GM18508 (cell line): ENCODE results near the gene KLHL22.
"Not testable (repeated sequence)": the region's sequence is repeated elsewhere in the genome, so short reads cannot be mapped to it uniquely, and the experiment has no call there.

ENCODE experiments used
- ATAC-seq: cut with Tn5 transposase; IDR thresholded peaks from one replicate; pipeline ENCODE4 v1.9.1; 2021; ENCODE audit warnings: moderate number of reproducible peaks; ENCODE audit not compliant: insufficient read depth, unreplicated experiment

Gene KLHL22

GRCh38 chr22:20471126-20471833, 24.3 kb downstream of the KLHL22 start:
- no peak for ATAC-seq

GRCh38 chr22:20470525-20470924, 25.1 kb downstream of the KLHL22 start:
- ATAC-seq: not testable (repeated sequence)

DNA sequence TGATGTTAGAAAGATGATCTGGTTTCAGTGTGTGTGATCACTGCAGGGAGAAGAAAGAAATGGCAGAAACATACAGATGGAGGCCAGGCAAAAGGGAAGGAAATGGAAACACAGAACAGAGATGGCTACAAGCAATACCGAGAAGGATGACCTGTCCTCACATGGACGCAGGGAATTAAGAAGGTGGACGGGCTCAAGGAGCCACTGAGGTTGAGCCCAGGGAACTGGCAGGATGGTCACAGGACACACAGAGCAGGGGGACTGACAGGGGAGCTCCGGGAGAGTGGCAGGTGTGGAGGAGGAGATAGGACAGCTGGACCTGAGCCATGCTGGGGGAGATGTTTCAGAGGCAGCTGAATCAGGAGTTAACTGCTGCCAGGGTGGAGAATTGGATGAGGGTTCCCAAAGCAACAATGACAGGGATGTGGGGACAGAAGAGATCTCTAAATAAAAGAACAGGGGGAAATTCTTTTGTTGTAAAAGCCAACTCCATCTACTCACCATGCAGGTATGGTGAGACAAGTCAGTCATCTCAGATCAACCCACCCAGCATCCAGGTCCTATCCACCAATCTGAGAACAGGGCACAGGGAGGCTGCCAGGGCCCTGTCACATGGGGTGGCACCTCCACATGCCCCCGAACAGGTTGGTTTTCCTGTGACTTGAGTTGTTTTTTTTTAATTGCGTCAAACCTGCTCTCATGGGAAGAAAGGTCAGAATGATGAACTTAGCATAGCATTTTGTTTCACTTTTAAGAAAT, 26.3 kb downstream of the KLHL22 start:
- no peak for ATAC-seq

DNA sequence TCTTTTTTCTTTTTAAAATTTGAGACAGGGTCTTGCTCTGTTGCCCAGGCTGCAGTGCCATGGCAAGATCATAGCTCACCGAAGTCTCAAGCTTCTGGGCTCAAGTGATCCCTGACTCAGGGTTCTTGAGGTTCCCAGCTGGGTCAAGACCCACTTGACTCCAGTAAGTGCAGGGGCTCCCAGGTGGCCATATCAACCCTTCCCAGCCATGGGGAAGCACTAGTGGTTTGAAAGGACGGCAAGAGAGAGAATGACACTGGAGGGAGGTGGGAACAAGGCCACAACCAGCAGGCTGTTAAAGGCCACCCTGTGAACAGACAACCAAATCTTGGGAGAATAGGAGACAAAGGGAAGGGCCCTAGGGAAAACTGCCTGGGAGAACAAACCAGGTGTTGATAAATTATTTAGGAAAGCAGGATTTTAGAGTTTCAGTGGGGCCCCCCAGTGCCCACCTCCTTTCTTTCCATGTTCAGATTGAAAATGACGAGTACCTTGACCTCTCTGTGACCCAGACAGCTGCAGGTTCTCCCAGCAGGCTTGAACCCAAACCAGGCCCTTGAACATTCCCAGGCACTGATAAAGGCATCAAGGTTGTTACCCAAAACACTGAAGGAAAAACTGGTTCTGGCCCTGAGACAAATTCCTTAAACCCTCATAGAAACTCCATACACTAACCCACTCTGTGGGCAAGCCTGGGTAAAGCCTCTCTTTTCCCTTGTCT, 28.8 kb downstream of the KLHL22 start:
- no peak for ATAC-seq

DNA sequence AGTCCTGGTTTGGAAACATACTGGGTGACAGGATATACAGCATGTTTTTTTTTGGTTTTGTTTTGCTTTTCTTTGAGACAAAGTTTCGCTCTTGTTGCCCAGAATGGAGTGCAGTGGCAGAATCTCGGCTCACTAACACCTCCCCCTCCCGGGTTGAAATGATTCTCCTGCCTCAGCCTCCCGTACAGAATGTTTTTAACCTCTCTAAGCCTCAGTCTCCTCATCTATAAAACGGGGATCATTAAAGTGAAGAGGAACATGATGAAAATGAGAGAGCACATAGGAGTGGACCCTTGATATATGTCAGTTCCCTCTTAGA, 29.9 kb downstream of the KLHL22 start:
- ATAC-seq: no peak

GRCh38 chr22:20464912-20465758, 30.5 kb downstream of the KLHL22 start:
- no peak for ATAC-seq

GRCh38 chr22:20464096-20464614, 31.4 kb downstream of the KLHL22 start:
- ATAC-seq: no peak

DNA sequence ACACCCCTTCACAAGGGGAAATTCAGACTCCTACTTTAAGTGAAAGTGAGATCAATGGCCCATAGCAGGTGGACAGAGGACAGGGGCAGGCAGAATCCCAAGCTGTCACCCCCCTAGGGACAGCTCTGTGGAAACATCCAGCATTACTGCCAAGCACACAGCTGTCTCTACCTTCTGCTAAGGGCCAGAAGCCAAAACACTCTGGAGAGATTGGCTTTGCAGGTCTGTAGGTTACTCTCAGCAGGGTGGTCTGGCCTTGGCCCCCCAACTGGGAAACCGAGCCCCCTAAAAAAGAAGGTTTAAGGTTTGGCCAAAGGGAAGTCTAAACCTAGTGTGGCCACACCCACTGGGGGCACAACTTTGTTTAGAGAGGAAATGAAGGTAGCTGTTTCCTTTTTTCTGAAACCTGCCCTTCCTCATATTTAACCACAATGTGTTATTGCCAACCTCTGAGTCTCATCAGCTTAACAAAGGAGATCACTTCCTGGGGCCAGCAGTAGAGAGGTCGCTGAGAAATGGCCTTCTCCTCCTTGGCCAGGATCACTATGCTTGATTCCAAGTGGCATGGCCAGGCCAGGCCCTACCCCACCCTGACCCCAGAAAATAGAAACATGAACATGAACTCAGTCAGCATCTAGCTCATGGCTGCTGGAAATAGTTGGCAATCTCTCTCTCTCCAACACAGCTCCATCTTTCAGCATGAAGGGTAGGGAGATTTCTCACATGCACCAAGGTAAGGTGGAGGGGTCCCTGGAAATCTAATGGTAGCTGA, 32.1 kb downstream of the KLHL22 start:
- ATAC-seq: no peak

DNA sequence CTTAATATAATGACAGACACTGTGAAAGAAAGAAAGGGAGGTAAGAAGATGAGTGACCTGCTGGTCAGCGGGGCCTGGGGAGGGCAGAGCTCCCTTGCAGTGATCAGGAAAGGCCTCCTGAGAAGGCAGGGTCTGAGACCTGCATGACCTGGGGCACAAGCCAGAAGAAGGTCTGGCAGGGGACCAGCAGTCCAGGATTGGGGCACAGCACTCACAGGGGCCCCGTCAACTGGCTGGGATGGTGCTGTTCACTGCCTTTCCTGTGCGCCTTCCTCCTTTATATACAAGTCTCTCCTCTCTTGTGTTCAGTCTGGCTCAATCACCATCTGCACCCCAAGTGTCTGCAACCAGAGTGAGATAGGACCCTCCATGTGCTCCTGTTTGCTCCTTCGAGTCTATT, 35.7 kb downstream of the KLHL22 start:
- ATAC-seq: no peak

GRCh38 chr22:20459152-20459542, 36.4 kb downstream of the KLHL22 start:
- no peak for ATAC-seq

DNA sequence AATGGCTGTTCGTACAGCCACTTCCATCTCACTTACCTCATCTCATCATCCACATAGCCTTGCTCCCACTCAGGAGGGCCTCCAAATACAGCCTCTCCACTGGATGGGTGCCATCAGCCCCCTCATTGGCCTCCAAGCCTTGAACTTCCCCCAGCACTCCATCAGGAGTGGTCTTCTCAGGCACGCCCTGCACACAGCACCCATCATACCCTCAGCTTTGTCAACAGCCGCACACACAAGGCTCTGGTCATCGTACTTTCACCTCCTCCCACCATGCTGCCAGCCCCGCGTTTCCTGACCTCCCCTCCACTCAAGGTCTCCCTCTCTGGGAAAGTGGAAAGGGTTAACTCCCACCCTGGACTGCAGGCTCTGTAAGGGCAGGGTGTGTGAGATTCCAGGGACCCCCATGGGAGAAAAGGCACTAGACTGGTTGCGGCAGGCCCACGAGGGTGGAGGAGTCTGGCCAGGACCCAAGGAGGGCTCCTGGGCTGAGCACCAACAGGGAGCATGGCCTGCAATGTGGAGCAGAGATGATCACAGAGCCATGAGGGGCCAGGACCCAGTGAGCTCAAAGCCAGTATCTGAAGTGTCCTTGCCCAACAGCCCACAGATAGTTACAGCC, 37.0 kb downstream of the KLHL22 start:
- no peak for ATAC-seq

GRCh38 chr22:20457506-20458240, 37.9 kb downstream of the KLHL22 start:
- ATAC-seq: no peak

DNA sequence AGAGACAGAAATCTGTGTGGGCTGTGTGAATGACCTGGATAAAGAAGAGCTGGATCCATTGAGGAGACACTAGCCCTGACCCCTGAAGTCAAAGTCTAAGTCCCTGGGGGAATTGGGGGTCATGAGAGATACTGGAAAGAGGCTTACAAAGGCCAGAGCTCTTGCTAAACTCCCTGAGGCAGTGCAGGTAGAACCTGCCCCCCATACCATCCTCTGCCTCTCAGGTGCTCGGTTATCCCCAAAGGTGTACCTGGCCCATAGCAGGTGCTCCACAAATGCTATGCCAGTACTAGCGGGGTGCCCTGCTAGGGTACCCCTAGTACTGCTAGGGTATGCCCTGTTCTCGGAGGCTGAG, 38.9 kb downstream of the KLHL22 start:
- ATAC-seq: no peak

DNA sequence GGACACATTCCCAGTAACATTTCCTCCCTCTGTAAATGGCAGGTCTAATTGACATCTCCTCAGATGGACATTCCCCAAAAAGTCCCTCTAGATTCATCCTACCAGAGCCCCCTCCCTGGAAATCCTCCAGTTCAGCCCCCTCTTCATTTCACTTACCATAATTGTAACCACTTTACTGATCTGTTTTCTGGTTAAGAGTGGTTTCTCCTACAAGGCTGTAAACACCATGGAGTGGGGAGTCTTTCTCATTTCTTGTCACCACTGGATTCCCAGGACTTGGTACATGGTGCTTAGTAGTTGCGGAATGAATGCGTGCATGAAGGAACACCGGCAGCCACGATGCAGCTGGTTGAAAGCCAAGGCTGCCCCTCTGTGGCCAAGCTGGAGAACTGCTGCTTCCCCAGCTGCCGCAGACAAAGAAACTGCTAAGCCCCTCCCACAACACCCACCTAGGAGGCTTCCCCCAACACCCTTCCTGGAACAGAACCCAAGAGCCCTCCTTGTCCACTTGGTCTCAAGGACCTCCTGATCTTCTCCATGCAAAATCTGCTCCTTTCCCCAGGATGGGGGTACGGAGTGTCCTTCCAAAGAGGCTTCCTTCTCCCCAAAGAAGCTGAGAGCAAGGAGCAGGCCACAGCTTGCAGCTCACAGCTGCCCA, 39.4 kb downstream of the KLHL22 start:
- ATAC-seq: no peak

- ATAC-seq: no peak
These were observed 39.9 kb downstream of the KLHL22 start for GRCh38 chr22:20455709-20456063.

- no peak for ATAC-seq
These were observed 42.4 kb downstream of the KLHL22 start for GRCh38 chr22:20453222-20453621.

DNA sequence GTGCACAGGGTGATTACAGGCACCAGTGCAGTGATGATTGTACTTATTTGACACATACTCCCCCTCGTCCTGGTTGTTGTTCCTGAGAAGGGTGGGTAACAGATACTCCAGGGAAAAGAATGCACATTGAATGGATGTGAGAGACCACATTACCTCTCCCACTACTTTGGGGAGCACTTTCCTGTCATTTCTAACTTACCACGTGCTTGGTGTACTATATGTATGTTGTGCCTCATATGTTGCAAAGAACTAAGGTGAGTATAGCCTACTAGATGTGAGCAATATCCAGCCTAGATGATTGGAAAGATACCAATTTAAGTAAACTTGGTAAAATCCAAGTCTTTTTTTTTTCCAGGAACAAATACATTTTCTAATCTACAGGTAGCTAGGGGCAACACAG, 43.7 kb downstream of the KLHL22 start:
- ATAC-seq: no peak

- ATAC-seq: not testable (repeated sequence)
These were observed 44.3 kb downstream of the KLHL22 start for GRCh38 chr22:20451129-20451778.
